ENCODE results near the gene SMCO2.

SMCO2 gene

GRCh38 chr12:27550653-27550975 is 104.1 kb downstream of the SMCO2 start:
- DNase-seq (ENCODE audit: low read depth in 3 of 3): no peak

- no peak for DNase-seq (ENCODE audit: low read depth in 3 of 3)
Measured at GRCh38 chr12:27551172-27551840, 104.8 kb downstream of the SMCO2 start.
